SK-N-SH treated with all-trans-retinoic acid at 6 μM for 48 hours (cell line): ENCODE data around the gene CPLX4.

Experiments used
- ATAC-seq: fragments of 200-7000 bp; cut with Tn5 transposase; 3 replicates; pipeline ENCODE4 v1.9.1; 2020; ENCODE audit warnings: mild to moderate bottlenecking, moderate library complexity
- ARNTL ChIP-seq: fragments of 450-650 bp; formaldehyde crosslinking; IDR thresholded peaks from 2 replicates; pipeline ENCODE4 v1.5.0; 2020; ENCODE audit warnings: low read depth, mild to moderate bottlenecking, moderate library complexity, borderline replicate concordance
- BACH2 ChIP-seq: fragments of 250-450 bp; sonication (Bioruptor Pico); IDR thresholded peaks from 2 replicates; pipeline ENCODE4 v1.9.0; 2021; ENCODE audit warnings: mild to moderate bottlenecking, borderline replicate concordance
- CREB5 ChIP-seq: fragments of 250-450 bp; sonication (Bioruptor Pico); IDR thresholded peaks from 2 replicates; pipeline ENCODE4 v1.5.1; 2020; ENCODE audit warnings: low read depth, mild to moderate bottlenecking, moderate library complexity
- CSDC2 ChIP-seq: fragments of 250-450 bp; sonication (Bioruptor Pico); IDR thresholded peaks from 2 replicates; pipeline ENCODE4 v1.5.0; 2020; ENCODE audit warnings: mild to moderate bottlenecking, moderate library complexity
- ESRRG ChIP-seq: fragments of 250-450 bp; sonication (Bioruptor Pico); IDR thresholded peaks from 2 replicates; pipeline ENCODE4 v1.6.1; 2021; ENCODE audit warnings: mild to moderate bottlenecking
- ISL1 ChIP-seq: fragments of 250-450 bp; sonication (Bioruptor Pico); IDR thresholded peaks from 2 replicates; pipeline ENCODE4 v2.1.2; 2022; ENCODE audit warnings: mild to moderate bottlenecking, moderate library complexity
- OSR1 ChIP-seq: fragments of 250-450 bp; sonication (Bioruptor Pico); IDR thresholded peaks from 2 replicates; pipeline ENCODE4 v1.8.0; 2022; ENCODE audit warnings: moderate library complexity, mild to moderate bottlenecking, inconsistent platforms
- PATZ1 ChIP-seq: fragments of 250-450 bp; sonication (Bioruptor Pico); IDR thresholded peaks from 2 replicates; pipeline ENCODE4 v1.8.0; 2020; ENCODE audit warnings: mild to moderate bottlenecking, moderate library complexity, borderline replicate concordance
- POU6F1 ChIP-seq: fragments of 250-450 bp; sonication (Bioruptor Pico); IDR thresholded peaks from 2 replicates; pipeline ENCODE4 v1.8.0; 2021; ENCODE audit warnings: low read depth, mild to moderate bottlenecking, moderate library complexity, borderline replicate concordance
- PPARA ChIP-seq: fragments of 250-450 bp; sonication (Bioruptor Pico); IDR thresholded peaks from 2 replicates; pipeline ENCODE4 v1.5.0; 2020; ENCODE audit warnings: mild to moderate bottlenecking, borderline replicate concordance
- RARB ChIP-seq: fragments of 250-450 bp; sonication (Bioruptor Pico); IDR thresholded peaks from 2 replicates; pipeline ENCODE4 v1.8.0; 2021; ENCODE audit warnings: mild to moderate bottlenecking, moderate library complexity
- SNAI2 ChIP-seq: fragments of 250-450 bp; sonication (Bioruptor Pico); IDR thresholded peaks from 2 replicates; pipeline ENCODE4 v1.5.0; 2020; ENCODE audit warnings: mild to moderate bottlenecking, moderate library complexity
- TOX ChIP-seq: fragments of 250-450 bp; sonication (Bioruptor Pico); IDR thresholded peaks from 2 replicates; pipeline ENCODE4 v1.8.0; 2021; ENCODE audit warnings: mild to moderate bottlenecking, moderate library complexity, borderline replicate concordance
- ZC3H10 ChIP-seq: fragments of 250-450 bp; sonication (Bioruptor Pico); IDR thresholded peaks from 2 replicates; pipeline ENCODE4 v1.5.1; 2021; ENCODE audit warnings: mild to moderate bottlenecking, moderate library complexity
- ZFP3 ChIP-seq: fragments of 250-450 bp; sonication (Bioruptor Pico); IDR thresholded peaks from 2 replicates; pipeline ENCODE4 v1.5.0; 2020; ENCODE audit warnings: mild to moderate bottlenecking, moderate library complexity
- ZFP30 ChIP-seq: fragments of 450-650 bp; formaldehyde crosslinking; IDR thresholded peaks from 2 replicates; pipeline ENCODE4 v1.5.0; 2022; ENCODE audit warnings: mild to moderate bottlenecking, moderate library complexity
- ZNF565 ChIP-seq: fragments of 450-650 bp; formaldehyde crosslinking; conservative IDR thresholded peaks from 2 replicates; pipeline ENCODE4 v1.5.0; 2020; ENCODE audit warnings: low read depth, mild to moderate bottlenecking, moderate library complexity
- ZNF70 ChIP-seq: fragments of 450-650 bp; formaldehyde crosslinking; IDR thresholded peaks from 2 replicates; pipeline ENCODE4 v1.5.0; 2020; ENCODE audit warnings: mild to moderate bottlenecking, moderate library complexity
- ZNF8 ChIP-seq: fragments of 450-650 bp; formaldehyde crosslinking; IDR thresholded peaks from 2 replicates; pipeline ENCODE4 v1.5.0; 2020; ENCODE audit warnings: mild to moderate bottlenecking, moderate library complexity
- TF ChIP-seq, protein P1 (sequence below): fragments of 250-450 bp; sonication (Bioruptor Pico); IDR thresholded peaks from 2 replicates; pipeline ENCODE4 v1.5.1; 2021; ENCODE audit warnings: mild to moderate bottlenecking, moderate library complexity

The CPLX4 gene

DNA sequence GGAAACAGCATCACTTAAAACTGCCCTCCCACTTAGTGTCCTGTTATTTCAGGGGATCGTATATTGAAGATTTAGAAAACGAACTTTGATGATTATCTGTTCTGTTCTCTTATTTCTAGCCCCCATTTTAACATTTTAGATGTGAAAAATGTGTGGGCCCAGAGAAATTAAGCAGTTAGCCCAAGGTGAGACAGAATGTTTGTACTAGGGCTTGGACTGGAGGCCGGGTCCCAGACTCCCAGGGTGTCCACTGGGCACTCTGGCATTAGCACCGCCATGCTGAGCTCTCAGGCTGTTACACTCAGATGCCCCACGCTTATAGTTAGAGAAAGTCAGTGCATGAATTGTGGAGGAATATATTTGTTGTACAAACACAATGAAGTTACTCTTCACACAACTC, 39.7 kb downstream of the CPLX4 start:
- ATAC-seq = no peak
- TF ChIP-seq OSR1 (CRISPR knock-in tag) = no peak
- no peak for TF ChIP-seq RARB (CRISPR knock-in tag)
- no peak for TF ChIP-seq ESRRG (CRISPR knock-in tag)
- TF ChIP-seq CSDC2 (CRISPR knock-in tag) = no peak
- no peak for TF ChIP-seq TOX
- no peak for TF ChIP-seq ZC3H10 (CRISPR knock-in tag)
- TF ChIP-seq ARNTL = no peak
- TF ChIP-seq SNAI2 (CRISPR knock-in tag) = no peak
- TF ChIP-seq PATZ1 (CRISPR knock-in tag) = no peak
- TF ChIP-seq PPARA (CRISPR knock-in tag) = no peak
- no peak for TF ChIP-seq BACH2 (CRISPR knock-in tag)
- no peak for TF ChIP-seq ZFP3
- TF ChIP-seq ZNF8 (CRISPR knock-in tag) = no peak
- TF ChIP-seq POU6F1 (CRISPR knock-in tag) = no peak
- no peak for TF ChIP-seq ZFP30 (CRISPR knock-in tag)
- TF ChIP-seq, protein P1, sequence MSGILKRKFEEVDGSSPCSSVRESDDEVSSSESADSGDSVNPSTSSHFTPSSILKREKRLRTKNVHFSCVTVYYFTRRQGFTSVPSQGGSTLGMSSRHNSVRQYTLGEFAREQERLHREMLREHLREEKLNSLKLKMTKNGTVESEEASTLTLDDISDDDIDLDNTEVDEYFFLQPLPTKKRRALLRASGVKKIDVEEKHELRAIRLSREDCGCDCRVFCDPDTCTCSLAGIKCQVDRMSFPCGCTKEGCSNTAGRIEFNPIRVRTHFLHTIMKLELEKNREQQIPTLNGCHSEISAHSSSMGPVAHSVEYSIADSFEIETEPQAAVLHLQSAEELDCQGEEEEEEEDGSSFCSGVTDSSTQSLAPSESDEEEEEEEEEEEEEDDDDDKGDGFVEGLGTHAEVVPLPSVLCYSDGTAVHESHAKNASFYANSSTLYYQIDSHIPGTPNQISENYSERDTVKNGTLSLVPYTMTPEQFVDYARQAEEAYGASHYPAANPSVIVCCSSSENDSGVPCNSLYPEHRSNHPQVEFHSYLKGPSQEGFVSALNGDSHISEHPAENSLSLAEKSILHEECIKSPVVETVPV (CRISPR knock-in tag) = no peak
- no peak for TF ChIP-seq CREB5

DNA sequence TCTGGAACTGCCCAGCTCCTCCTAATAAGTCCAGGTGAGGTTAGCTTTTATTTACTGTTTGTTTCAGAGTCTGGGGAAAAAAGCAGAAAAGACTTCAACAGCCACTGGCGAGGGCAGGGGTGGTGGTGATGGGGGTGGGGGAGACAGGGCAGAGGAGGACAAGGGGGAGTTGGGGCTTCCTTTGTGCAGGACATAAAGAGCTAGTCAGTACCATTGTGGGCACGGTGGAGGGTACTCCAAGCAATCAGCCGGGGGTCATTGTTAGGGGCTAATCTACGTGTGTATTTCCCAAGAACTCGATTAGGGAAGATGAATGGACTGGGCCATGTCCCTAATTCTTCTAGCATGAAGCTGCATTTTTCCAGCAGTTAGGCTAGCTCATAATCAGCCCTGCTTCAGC, 42.4 kb downstream of the CPLX4 start:
- TF ChIP-seq ZFP30 (CRISPR knock-in tag) (no peak), ZNF8 (CRISPR knock-in tag) (no peak), SNAI2 (CRISPR knock-in tag) (no peak), OSR1 (CRISPR knock-in tag) (no peak), ZNF565 (CRISPR knock-in tag) (no peak), ARNTL (no peak), ZC3H10 (CRISPR knock-in tag) (no peak), RARB (CRISPR knock-in tag) (no peak), CSDC2 (CRISPR knock-in tag) (no peak), BACH2 (CRISPR knock-in tag) (no peak), POU6F1 (CRISPR knock-in tag) (no peak), ISL1 (no peak), PPARA (CRISPR knock-in tag) (no peak), ZNF70 (no peak), CREB5 (no peak), TOX (no peak)
- TF ChIP-seq, protein P1 (CRISPR knock-in tag) = no peak
- ATAC-seq = no peak
